Ishikawa (cell line): Measurements from ENCODE around the gene RPS6KA5.

Source experiments
- CEBPB ChIP-seq: IDR thresholded peaks from 2 replicates; pipeline ENCODE4 v1.6.1; 2012
- CREB1 ChIP-seq: IDR thresholded peaks from 2 replicates; pipeline ENCODE4 v1.6.1; 2012; ENCODE audit warnings: low read depth
- EGR1 ChIP-seq: IDR thresholded peaks from 2 replicates; pipeline ENCODE4 v1.6.1; 2012
- EP300 ChIP-seq: IDR thresholded peaks from 2 replicates; pipeline ENCODE4 v1.6.1; 2012; ENCODE audit warnings: borderline replicate concordance
- RAD21 ChIP-seq: IDR thresholded peaks from 2 replicates; pipeline ENCODE4 v1.6.1; 2012; ENCODE audit warnings: low read depth
- TAF1 ChIP-seq: IDR thresholded peaks from 2 replicates; pipeline ENCODE4 v1.6.1; 2012; ENCODE audit warnings: low read depth, mild to moderate bottlenecking
- TEAD4 ChIP-seq: IDR thresholded peaks from 2 replicates; pipeline ENCODE4 v1.6.1; 2012
- YY1 ChIP-seq: IDR thresholded peaks from 2 replicates; pipeline ENCODE4 v1.6.1; 2012; ENCODE audit warnings: low read depth
- TF ChIP-seq, protein P1 (sequence below): IDR thresholded peaks from 2 replicates; pipeline ENCODE4 v1.6.1; 2012
- TF ChIP-seq, protein P2 (sequence below): IDR thresholded peaks from 2 replicates; pipeline ENCODE4 v1.6.1; 2012; ENCODE audit warnings: low read depth, mild to moderate bottlenecking

DNA sequence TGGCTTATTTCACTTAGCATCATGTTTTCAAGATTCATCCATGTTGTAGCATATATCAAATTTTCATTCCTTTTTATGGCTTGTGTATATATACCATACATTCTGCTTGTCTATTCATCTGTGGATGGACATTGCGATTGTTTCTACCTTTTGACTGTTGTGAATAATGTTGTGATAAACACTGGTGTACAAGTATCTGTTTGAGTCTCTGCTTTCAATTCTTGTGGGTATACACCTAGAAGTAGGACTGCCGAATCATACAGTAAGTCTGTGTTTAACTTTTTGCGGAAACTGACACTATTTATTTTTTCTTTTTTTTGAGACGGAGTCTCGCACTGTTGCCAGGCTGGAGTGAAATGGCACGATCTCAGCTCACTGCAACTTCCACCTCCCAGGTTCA, 19.6 kb upstream of the RPS6KA5 start:
- TF ChIP-seq RAD21 (no peak), EP300 (no peak), TAF1 (no peak), EGR1 (no peak), YY1 (no peak), TEAD4 (no peak), CEBPB (no peak), CREB1 (no peak)
- TF ChIP-seq, protein P1, sequence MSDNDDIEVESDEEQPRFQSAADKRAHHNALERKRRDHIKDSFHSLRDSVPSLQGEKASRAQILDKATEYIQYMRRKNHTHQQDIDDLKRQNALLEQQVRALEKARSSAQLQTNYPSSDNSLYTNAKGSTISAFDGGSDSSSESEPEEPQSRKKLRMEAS, result no peak
- TF ChIP-seq, protein P2, sequence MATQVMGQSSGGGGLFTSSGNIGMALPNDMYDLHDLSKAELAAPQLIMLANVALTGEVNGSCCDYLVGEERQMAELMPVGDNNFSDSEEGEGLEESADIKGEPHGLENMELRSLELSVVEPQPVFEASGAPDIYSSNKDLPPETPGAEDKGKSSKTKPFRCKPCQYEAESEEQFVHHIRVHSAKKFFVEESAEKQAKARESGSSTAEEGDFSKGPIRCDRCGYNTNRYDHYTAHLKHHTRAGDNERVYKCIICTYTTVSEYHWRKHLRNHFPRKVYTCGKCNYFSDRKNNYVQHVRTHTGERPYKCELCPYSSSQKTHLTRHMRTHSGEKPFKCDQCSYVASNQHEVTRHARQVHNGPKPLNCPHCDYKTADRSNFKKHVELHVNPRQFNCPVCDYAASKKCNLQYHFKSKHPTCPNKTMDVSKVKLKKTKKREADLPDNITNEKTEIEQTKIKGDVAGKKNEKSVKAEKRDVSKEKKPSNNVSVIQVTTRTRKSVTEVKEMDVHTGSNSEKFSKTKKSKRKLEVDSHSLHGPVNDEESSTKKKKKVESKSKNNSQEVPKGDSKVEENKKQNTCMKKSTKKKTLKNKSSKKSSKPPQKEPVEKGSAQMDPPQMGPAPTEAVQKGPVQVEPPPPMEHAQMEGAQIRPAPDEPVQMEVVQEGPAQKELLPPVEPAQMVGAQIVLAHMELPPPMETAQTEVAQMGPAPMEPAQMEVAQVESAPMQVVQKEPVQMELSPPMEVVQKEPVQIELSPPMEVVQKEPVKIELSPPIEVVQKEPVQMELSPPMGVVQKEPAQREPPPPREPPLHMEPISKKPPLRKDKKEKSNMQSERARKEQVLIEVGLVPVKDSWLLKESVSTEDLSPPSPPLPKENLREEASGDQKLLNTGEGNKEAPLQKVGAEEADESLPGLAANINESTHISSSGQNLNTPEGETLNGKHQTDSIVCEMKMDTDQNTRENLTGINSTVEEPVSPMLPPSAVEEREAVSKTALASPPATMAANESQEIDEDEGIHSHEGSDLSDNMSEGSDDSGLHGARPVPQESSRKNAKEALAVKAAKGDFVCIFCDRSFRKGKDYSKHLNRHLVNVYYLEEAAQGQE, result no peak
